HCEC 1CT (cell line): ENCODE data around the gene PPP2CA.
A peak's percentile ranks its signal among the peaks of the same experiment; 100 is the strongest.

ENCODE experiments used
- DNase-seq: peaks from one replicate; pipeline ENCODE4 v3.0.0-alpha.2; 2017

PPP2CA gene

GRCh38 chr5:134146651-134147518, 79.0 kb downstream of the PPP2CA start:
- peak; percentile 5 for DNase-seq

- DNase-seq = peak; percentile 56
These were observed 79.9 kb downstream of the PPP2CA start for GRCh38 chr5:134145779-134146581.

- no peak for DNase-seq
These were observed 80.7 kb downstream of the PPP2CA start for GRCh38 chr5:134145041-134145757.
